GM21360 (cell line): ENCODE data around the gene SCAF1.

Experiments used
- ATAC-seq: cut with Tn5 transposase; IDR thresholded peaks from one replicate; pipeline ENCODE4 v1.9.1; 2021; ENCODE audit warnings: mild to moderate bottlenecking, moderate library complexity; ENCODE audit not compliant: unreplicated experiment

SCAF1 gene

GRCh38 chr19:49640113-49640898 lies 1.7 kb upstream of the SCAF1 start, which contains the start of gene RRAS:
Gene RRAS (minus strand): TSS chr19:49640143. CDS start chr19:49640098, 45 bp downstream.
- ATAC-seq = peak; percentile 54

GRCh38 chr19:49642492-49643035 lies 555 bp downstream of the SCAF1 start:
- no peak for ATAC-seq

GRCh38 chr19:49643466-49643865 lies 1.5 kb downstream of the SCAF1 start:
- no peak for ATAC-seq

- no peak for ATAC-seq
These were observed 3.6 kb downstream of the SCAF1 start for GRCh38 chr19:49645592-49645991.

GRCh38 chr19:49645995-49646394 lies 4.0 kb downstream of the SCAF1 start:
- ATAC-seq = no peak

- ATAC-seq = no peak
These were observed 4.6 kb downstream of the SCAF1 start for GRCh38 chr19:49646586-49646985.

- no peak for ATAC-seq
These were observed 9.2 kb downstream of the SCAF1 start for GRCh38 chr19:49651029-49651819.

GRCh38 chr19:49651820-49652550 lies 10.0 kb downstream of the SCAF1 start:
- ATAC-seq = no peak

GRCh38 chr19:49652551-49653465 lies 10.8 kb downstream of the SCAF1 start:
- no peak for ATAC-seq

GRCh38 chr19:49653466-49653806 lies 11.4 kb downstream of the SCAF1 start:
- no peak for ATAC-seq

- ATAC-seq = no peak
These were observed 12.6 kb downstream of the SCAF1 start for GRCh38 chr19:49654581-49654980.

GRCh38 chr19:49655570-49656455 lies 13.8 kb downstream of the SCAF1 start:
- no peak for ATAC-seq

GRCh38 chr19:49656456-49657109 lies 14.6 kb downstream of the SCAF1 start:
- ATAC-seq = no peak

GRCh38 chr19:49657493-49658138 lies 15.6 kb downstream of the SCAF1 start:
- ATAC-seq = no peak

GRCh38 chr19:49658139-49658517 lies 16.1 kb downstream of the SCAF1 start:
- ATAC-seq = no peak

- no peak for ATAC-seq
These were observed 16.8 kb downstream of the SCAF1 start for GRCh38 chr19:49658566-49659442.

GRCh38 chr19:49660338-49660961 lies 18.4 kb downstream of the SCAF1 start:
- no peak for ATAC-seq
